Calu3 (cell line): ENCODE results near the gene GRIK4. TPM values are rescaled to one million over a fixed set of nuclear protein-coding genes. Genes with fewer than 3 reads are reported as not detected.

ENCODE experiments used
- BruUV-seq: library from RNA; stranded (reverse); fragments of 400-500 nt; replicated peaks from 2 replicates; lab custom pipeline; 2021; lab: Mats Ljungman, UMichigan
- CTCF ChIA-PET: fragments of 300-600 bp; sonication (Branson Sonifier 250); formaldehyde crosslinking; loops from one replicate; lab custom pipeline; 2022; ENCODE audit warnings: antibody characterized with exemption; lab: Charles Lee
- DNase-seq: peaks from one replicate; pipeline ENCODE4 v3.0.0; 2022
- H3K27ac Mint-ChIP-seq: one replicate; pipeline ENCODE4 v1.8.0; 2022; ENCODE audit warnings: mixed read lengths; ENCODE audit not compliant: unreplicated experiment
- H3K27me3 Mint-ChIP-seq: one replicate; pipeline ENCODE4 v1.8.0; 2022; ENCODE audit warnings: mixed read lengths; ENCODE audit not compliant: unreplicated experiment
- H3K36me3 Mint-ChIP-seq: one replicate; pipeline ENCODE4 v1.8.0; 2022; ENCODE audit warnings: mild to moderate bottlenecking, moderate library complexity, mixed read lengths; ENCODE audit not compliant: insufficient read depth, unreplicated experiment
- H3K4me1 Mint-ChIP-seq: one replicate; pipeline ENCODE4 v1.8.0; 2022; ENCODE audit warnings: mild to moderate bottlenecking, low read depth, mixed read lengths; ENCODE audit not compliant: unreplicated experiment
- H3K4me3 Mint-ChIP-seq: one replicate; pipeline ENCODE4 v1.8.0; 2022; ENCODE audit warnings: mild to moderate bottlenecking, low read depth, moderate library complexity, mixed read lengths; ENCODE audit not compliant: unreplicated experiment
- H3K9me3 Mint-ChIP-seq: one replicate; pipeline ENCODE4 v1.8.0; 2022; ENCODE audit warnings: low read depth, mixed read lengths; ENCODE audit not compliant: unreplicated experiment
- intact Hi-C: fragments of 100-400 bp; cut with micrococcal nuclease; formaldehyde crosslinking; loops from one replicate; pipeline ENCODE4 v1.10.0; 2022; ENCODE audit not compliant: unreplicated experiment
- total RNA-seq: library from RNA; stranded (reverse); gene quantifications from 2 replicates; pipeline ENCODE4 v1.2.3, GENCODE V29; 2022
- TF ChIP-seq, protein P1 (sequence below): fragments of 200-600 bp; IDR thresholded peaks from one replicate; pipeline ENCODE4 v1.8.0; 2022; ENCODE audit warnings: antibody characterized with exemption; ENCODE audit not compliant: unreplicated experiment

Gene GRIK4
- total RNA-seq, 1 experiment from 2014 or later = not detected

DNA sequence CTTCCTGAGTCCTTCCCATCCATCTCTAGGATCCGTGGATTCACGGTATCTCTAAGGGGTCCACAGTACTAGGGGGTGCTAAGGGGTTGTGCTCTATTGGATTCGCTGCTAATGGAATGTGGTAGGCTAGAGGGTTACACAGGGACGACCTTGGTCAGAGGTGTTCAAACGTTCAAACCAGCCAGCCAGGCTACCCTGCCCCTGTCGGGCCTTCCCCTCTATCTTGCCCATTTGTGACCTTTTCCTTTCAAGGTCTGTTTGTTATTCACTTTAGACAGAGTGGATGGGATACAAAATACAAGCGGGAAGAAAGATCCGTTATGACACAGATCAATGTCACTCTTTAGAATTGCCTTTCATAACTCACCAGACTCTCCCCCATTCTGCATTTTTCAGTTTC is 306.5 kb downstream of the GRIK4 start:
- H3K4me3 Mint-ChIP-seq = no peak overlapping the region
- BruUV-seq = no TSS peak
- CTCF ChIA-PET = no interaction called here
- no peaks in the 10 kb centered on the region for H3K4me1 Mint-ChIP-seq
- TF ChIP-seq, protein P1, sequence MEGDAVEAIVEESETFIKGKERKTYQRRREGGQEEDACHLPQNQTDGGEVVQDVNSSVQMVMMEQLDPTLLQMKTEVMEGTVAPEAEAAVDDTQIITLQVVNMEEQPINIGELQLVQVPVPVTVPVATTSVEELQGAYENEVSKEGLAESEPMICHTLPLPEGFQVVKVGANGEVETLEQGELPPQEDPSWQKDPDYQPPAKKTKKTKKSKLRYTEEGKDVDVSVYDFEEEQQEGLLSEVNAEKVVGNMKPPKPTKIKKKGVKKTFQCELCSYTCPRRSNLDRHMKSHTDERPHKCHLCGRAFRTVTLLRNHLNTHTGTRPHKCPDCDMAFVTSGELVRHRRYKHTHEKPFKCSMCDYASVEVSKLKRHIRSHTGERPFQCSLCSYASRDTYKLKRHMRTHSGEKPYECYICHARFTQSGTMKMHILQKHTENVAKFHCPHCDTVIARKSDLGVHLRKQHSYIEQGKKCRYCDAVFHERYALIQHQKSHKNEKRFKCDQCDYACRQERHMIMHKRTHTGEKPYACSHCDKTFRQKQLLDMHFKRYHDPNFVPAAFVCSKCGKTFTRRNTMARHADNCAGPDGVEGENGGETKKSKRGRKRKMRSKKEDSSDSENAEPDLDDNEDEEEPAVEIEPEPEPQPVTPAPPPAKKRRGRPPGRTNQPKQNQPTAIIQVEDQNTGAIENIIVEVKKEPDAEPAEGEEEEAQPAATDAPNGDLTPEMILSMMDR = no peak
- no peaks in the 10 kb centered on the region for H3K9me3 Mint-ChIP-seq
- H3K27ac Mint-ChIP-seq = no peak overlapping the region
- peaks cover 88% of the 10 kb centered on the region for H3K27me3 Mint-ChIP-seq
- no peak for DNase-seq
- intact Hi-C loops = no loop called here
- no peaks in the 10 kb centered on the region for H3K36me3 Mint-ChIP-seq

DNA sequence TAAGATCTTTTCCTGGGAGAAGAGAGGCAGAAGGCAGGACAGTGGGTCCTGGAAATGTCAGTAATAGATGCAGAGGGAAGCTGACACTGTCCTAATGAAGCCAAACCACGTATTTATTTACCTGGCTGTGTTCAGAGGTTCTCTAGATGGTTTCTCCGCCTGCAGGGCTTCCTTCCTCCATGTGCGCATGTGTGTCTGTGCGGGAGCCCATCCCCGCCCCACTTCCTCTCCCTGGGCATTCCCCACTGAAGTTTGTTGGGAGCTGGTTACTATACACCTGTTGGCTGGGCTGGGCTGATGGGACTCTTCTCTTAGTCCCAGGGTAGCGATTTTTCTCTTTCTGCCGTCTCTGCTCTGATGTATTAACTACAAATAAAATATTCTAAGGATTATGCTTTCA is 307.5 kb downstream of the GRIK4 start:
- DNase-seq = no peak
- TF ChIP-seq, protein P1 = no peak
- intact Hi-C loops = no loop called here
- no peaks in the 10 kb centered on the region for H3K4me1 Mint-ChIP-seq
- no peak overlapping the region for H3K4me3 Mint-ChIP-seq
- no peaks in the 10 kb centered on the region for H3K36me3 Mint-ChIP-seq
- BruUV-seq = no TSS peak
- H3K9me3 Mint-ChIP-seq = no peaks in the 10 kb centered on the region
- H3K27me3 Mint-ChIP-seq = peaks cover 88% of the 10 kb centered on the region
- no peak overlapping the region for H3K27ac Mint-ChIP-seq
- CTCF ChIA-PET = no interaction called here

- Mint-ChIP-seq H3K4me3 (no peak overlapping the region), H3K36me3 (no peaks in the 10 kb centered on the region), H3K4me1 (no peaks in the 10 kb centered on the region), H3K9me3 (no peaks in the 10 kb centered on the region), H3K27me3 (peaks cover 85% of the 10 kb centered on the region), H3K27ac (no peak overlapping the region)
- TF ChIP-seq, protein P1 = no peak
- BruUV-seq = no TSS peak
- CTCF ChIA-PET = no interaction called here
- intact Hi-C loops = no loop called here
- DNase-seq = no peak
Observed at GRCh38 chr11:120819437-120820365, 308.2 kb downstream of the GRIK4 start.

DNA sequence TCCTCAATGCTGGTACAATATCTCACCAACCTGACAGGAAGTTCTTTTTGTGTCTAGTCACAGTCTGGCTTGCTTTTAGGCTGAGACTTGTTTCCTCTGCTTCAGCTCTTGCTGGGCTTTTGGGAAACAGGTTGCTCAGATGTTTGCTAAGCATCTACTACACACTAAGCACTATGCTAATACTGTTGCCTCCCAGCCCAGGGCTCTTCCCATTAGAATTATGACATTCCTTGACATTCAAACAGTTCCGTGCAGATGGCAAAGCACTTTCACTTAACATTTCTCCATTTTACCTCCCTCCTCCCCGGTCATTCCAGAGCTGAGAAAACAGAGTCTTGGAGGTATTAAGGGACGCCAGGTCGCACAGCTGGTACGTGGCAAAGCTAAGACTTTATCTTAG is 311.6 kb downstream of the GRIK4 start:
- Mint-ChIP-seq H3K36me3 (no peaks in the 10 kb centered on the region), H3K4me3 (no peak overlapping the region), H3K4me1 (no peaks in the 10 kb centered on the region), H3K27me3 (peaks cover 71% of the 10 kb centered on the region), H3K9me3 (no peaks in the 10 kb centered on the region), H3K27ac (no peak overlapping the region)
- CTCF ChIA-PET = no interaction called here
- intact Hi-C loops = no loop called here
- no TSS peak for BruUV-seq
- DNase-seq = no peak
- TF ChIP-seq, protein P1 = no peak
